GM18867 (cell line): ENCODE data around the gene KCNIP1.

Experiments used
- ATAC-seq: cut with Tn5 transposase; IDR thresholded peaks from one replicate; pipeline ENCODE4 v1.9.1; 2021; ENCODE audit warnings: mild to moderate bottlenecking, moderate library complexity; ENCODE audit not compliant: unreplicated experiment

The KCNIP1 gene

GRCh38 chr5:170503990-170504596 is at the start of gene KCNIP1:
Gene KCNIP1, plus strand, starts transcription at chr5:170504020.
- ATAC-seq: no peak

GRCh38 chr5:170463426-170463825 is 40.4 kb upstream of the KCNIP1 start:
- ATAC-seq: no peak

GRCh38 chr5:170464280-170465127 is 39.3 kb upstream of the KCNIP1 start:
- no peak for ATAC-seq

- ATAC-seq: no peak
Measured at GRCh38 chr5:170466553-170466952, 37.3 kb upstream of the KCNIP1 start.

GRCh38 chr5:170466988-170467707 is 36.7 kb upstream of the KCNIP1 start:
- ATAC-seq: no peak

- ATAC-seq: no peak
Measured at GRCh38 chr5:170468633-170469285, 35.1 kb upstream of the KCNIP1 start.

- ATAC-seq: no peak
Measured at GRCh38 chr5:170469414-170469813, 34.4 kb upstream of the KCNIP1 start.

GRCh38 chr5:170470275-170470674 is 33.5 kb upstream of the KCNIP1 start:
- ATAC-seq: no peak

GRCh38 chr5:170470808-170471404 is 32.9 kb upstream of the KCNIP1 start:
- no peak for ATAC-seq

- ATAC-seq: no peak
Measured at GRCh38 chr5:170471551-170472178, 32.2 kb upstream of the KCNIP1 start.

- ATAC-seq: no peak
Measured at GRCh38 chr5:170473642-170474041, 30.2 kb upstream of the KCNIP1 start.

- ATAC-seq: no peak
Measured at GRCh38 chr5:170474489-170475274, 29.1 kb upstream of the KCNIP1 start.

GRCh38 chr5:170475294-170476000 is 28.4 kb upstream of the KCNIP1 start:
- ATAC-seq: no peak

GRCh38 chr5:170476704-170477103 is 27.1 kb upstream of the KCNIP1 start:
- ATAC-seq: no peak

GRCh38 chr5:170477906-170478305 is 25.9 kb upstream of the KCNIP1 start:
- ATAC-seq: no peak

- ATAC-seq: no peak
Measured at GRCh38 chr5:170478306-170478705, 25.5 kb upstream of the KCNIP1 start.

- ATAC-seq: no peak
Measured at GRCh38 chr5:170479484-170479883, 24.3 kb upstream of the KCNIP1 start.

- ATAC-seq: no peak
Measured at GRCh38 chr5:170480260-170480659, 23.6 kb upstream of the KCNIP1 start.

- ATAC-seq: no peak
Measured at GRCh38 chr5:170481849-170482248, 22.0 kb upstream of the KCNIP1 start.
